DLD1 (cell line): ENCODE measurements around the gene TRANK1.

Experiments used
- in situ Hi-C: cut with HindIII; loops from 2 replicates; pipeline ENCODE4 v1.10.0; 2017; ENCODE audit warnings: low sequenced_read_pairs

Gene TRANK1

GRCh38 chr3:36811768-36812167, 133.1 kb downstream of the TRANK1 start:
- in situ Hi-C loops = no loop called here

GRCh38 chr3:36804295-36805055, 140.4 kb downstream of the TRANK1 start:
- in situ Hi-C loops = no loop called here

GRCh38 chr3:36803091-36803791, 141.6 kb downstream of the TRANK1 start:
- in situ Hi-C loops = no loop called here

GRCh38 chr3:36800533-36801116, 144.2 kb downstream of the TRANK1 start:
- in situ Hi-C loops = no loop called here

- in situ Hi-C loops = no loop called here
Measured at GRCh38 chr3:36796881-36797280, 148.0 kb downstream of the TRANK1 start.

- in situ Hi-C loops = no loop called here
Measured at GRCh38 chr3:36796161-36796560, 148.7 kb downstream of the TRANK1 start.

- in situ Hi-C loops = no loop called here
Measured at GRCh38 chr3:36795622-36796021, 149.2 kb downstream of the TRANK1 start.

GRCh38 chr3:36792342-36792741, 152.5 kb downstream of the TRANK1 start:
- in situ Hi-C loops = no loop called here

- in situ Hi-C loops = no loop called here
Measured at GRCh38 chr3:36790765-36791164, 154.1 kb downstream of the TRANK1 start.

- in situ Hi-C loops = no loop called here
Measured at GRCh38 chr3:36786921-36787890, 157.6 kb downstream of the TRANK1 start.

GRCh38 chr3:36784138-36784635, 160.7 kb downstream of the TRANK1 start:
- in situ Hi-C loops = no loop called here

- in situ Hi-C loops = no loop called here
Measured at GRCh38 chr3:36777424-36778218, 167.2 kb downstream of the TRANK1 start.
